GM23338 (cell line): ENCODE measurements around the gene SPEM2. TPM values are rescaled to one million over a fixed set of nuclear protein-coding genes. Genes with fewer than 3 reads are reported as not detected.
"Not testable (repeated sequence)": the region's sequence is repeated elsewhere in the genome, so short reads cannot be mapped to it uniquely, and the experiment has no call there.

Source experiments
- ATAC-seq: fragments of 200-7000 bp; cut with Tn5 transposase; 3 replicates; pipeline ENCODE4 v1.9.1; 2020
- DNase-seq: peaks from one replicate; pipeline ENCODE4 v3.0.0-alpha.2; 2015; ENCODE audit warnings: low spot score
- H2AFZ ChIP-seq: fragments of 200-600 bp; sonication (generic); 2 replicates; pipeline ENCODE4 v1.8.0; 2016; ENCODE audit warnings: antibody characterized with exemption, mild to moderate bottlenecking, moderate library complexity
- H3F3A ChIP-seq: fragments of 200-600 bp; sonication (generic); replicated peaks from 2 replicates; pipeline ENCODE4 v1.8.0; 2017; ENCODE audit warnings: antibody characterized with exemption, mixed run types, low read depth
- H3K27ac ChIP-seq: fragments of 200-600 bp; sonication (generic); 2 replicates; pipeline ENCODE4 v1.6.1; 2016; ENCODE audit warnings: low read depth
- H3K27me3 ChIP-seq: fragments of 200-600 bp; sonication (generic); 2 replicates; pipeline ENCODE4 v1.8.0; 2016; ENCODE audit warnings: mild to moderate bottlenecking, mixed run types, moderate library complexity; ENCODE audit not compliant: insufficient read depth
- H3K36me3 ChIP-seq: fragments of 200-600 bp; sonication (generic); 2 replicates; pipeline ENCODE4 v1.8.0; 2016; ENCODE audit warnings: mild to moderate bottlenecking; ENCODE audit not compliant: insufficient read depth
- H3K4me1 ChIP-seq: fragments of 200-600 bp; sonication (generic); 2 replicates; pipeline ENCODE4 v1.8.0; 2016; ENCODE audit warnings: mild to moderate bottlenecking, moderate library complexity; ENCODE audit not compliant: insufficient read depth
- H3K4me2 ChIP-seq: fragments of 200-600 bp; sonication (generic); 2 replicates; pipeline ENCODE4 v1.7.1; 2017; ENCODE audit warnings: mixed run types
- H3K4me3 ChIP-seq: fragments of 200-600 bp; sonication (generic); 2 replicates; pipeline ENCODE4 v1.6.1; 2016; ENCODE audit warnings: mixed run types
- H3K79me2 ChIP-seq: fragments of 200-600 bp; sonication (generic); replicated peaks from 2 replicates; pipeline ENCODE4 v1.8.0; 2017; ENCODE audit warnings: mild to moderate bottlenecking; ENCODE audit not compliant: insufficient read depth
- H3K9me2 ChIP-seq: fragments of 200-600 bp; sonication (generic); 2 replicates; pipeline ENCODE4 v1.8.0; 2017; ENCODE audit not compliant: insufficient read depth
- H4K20me1 ChIP-seq: fragments of 200-600 bp; sonication (generic); replicated peaks from 2 replicates; pipeline ENCODE4 v1.8.0; 2017; ENCODE audit warnings: mild to moderate bottlenecking; ENCODE audit not compliant: insufficient read depth
- H3K27ac Mint-ChIP-seq: 2 replicates; pipeline ENCODE4 v1.8.0; 2020; ENCODE audit warnings: inconsistent platforms, mild to moderate bottlenecking, moderate library complexity, mixed read lengths
- H3K27me3 Mint-ChIP-seq: 3 replicates; pipeline ENCODE4 v1.8.0; 2022; ENCODE audit warnings: low read depth, mild to moderate bottlenecking, moderate library complexity, mixed read lengths, inconsistent platforms; ENCODE audit not compliant: insufficient read depth, poor library complexity
- H3K36me3 Mint-ChIP-seq: 3 replicates; pipeline ENCODE4 v1.8.0; 2021; ENCODE audit warnings: low read depth, mild to moderate bottlenecking, inconsistent platforms, moderate library complexity, mixed read lengths
- H3K4me1 Mint-ChIP-seq: 3 replicates; pipeline ENCODE4 v1.8.0; 2020; ENCODE audit warnings: mild to moderate bottlenecking, inconsistent platforms, mixed read lengths
- H3K4me3 Mint-ChIP-seq: 3 replicates; pipeline ENCODE4 v1.8.0; 2021; ENCODE audit warnings: moderate library complexity, mild to moderate bottlenecking, inconsistent platforms, mixed read lengths
- H3K9me3 Mint-ChIP-seq: 3 replicates; pipeline ENCODE4 v1.8.0; 2020; ENCODE audit warnings: moderate library complexity, mild to moderate bottlenecking, inconsistent platforms, mixed read lengths
- CREB1 ChIP-seq: fragments of 250-450 bp; sonication (Bioruptor Pico); IDR thresholded peaks from 2 replicates; pipeline ENCODE4 v1.5.0; 2020; ENCODE audit warnings: low read depth, mild to moderate bottlenecking, moderate library complexity
- CTCF ChIP-seq, 2 experiments: fragments of 200-600 bp in 1 of 2; sonication (generic) in 1 of 2; conservative IDR thresholded peaks; 2 replicates each; pipeline versions ENCODE4 v1.5.1 to v1.6.1; 2016 to 2017; ENCODE audit warnings: antibody characterized with exemption in 2 of 2, low read depth in 2 of 2, mild to moderate bottlenecking in 2 of 2, moderate library complexity in 1 of 2
- EZH2 ChIP-seq: fragments of 200-600 bp; sonication (generic); IDR thresholded peaks from one replicate; pipeline ENCODE4 v1.8.0; 2017; ENCODE audit warnings: antibody characterized with exemption, mild to moderate bottlenecking, low read depth; ENCODE audit not compliant: unreplicated experiment
- JUNB ChIP-seq: IDR thresholded peaks from one replicate; pipeline ENCODE4 v1.6.1; 2016; ENCODE audit warnings: antibody characterized with exemption; ENCODE audit not compliant: unreplicated experiment
- NANOG ChIP-seq: IDR thresholded peaks from 2 replicates; pipeline ENCODE4 v1.6.1; 2016; ENCODE audit warnings: antibody characterized with exemption, borderline replicate concordance
- POLR2AphosphoS5 ChIP-seq: IDR thresholded peaks from 2 replicates; pipeline ENCODE4 v1.6.1; 2016; ENCODE audit warnings: antibody characterized with exemption, low read depth
- STAT1 ChIP-seq: IDR thresholded peaks from one replicate; pipeline ENCODE4 v1.6.1; 2016; ENCODE audit warnings: antibody characterized with exemption; ENCODE audit not compliant: unreplicated experiment
- polyA plus RNA-seq: library from polyadenylated mRNA; unstranded; fragments of >200 nt; fragmentation: Nextera tagmentation; extraction: Ambion mirVana; gene quantifications from 2 replicates; pipeline ENCODE4 v1.2.1, GENCODE V29; 2016
- total RNA-seq: library from RNA; depleted of rRNA; stranded (reverse); fragments of >200 nt; shearing (Covaris generic); gene quantifications from 2 replicates; pipeline ENCODE4 v1.2.3, GENCODE V29; 2014
- TF ChIP-seq, protein P1 (sequence below): IDR thresholded peaks from 2 replicates; pipeline ENCODE4 v1.6.1; 2016; ENCODE audit warnings: antibody characterized with exemption

SPEM2 gene
- total and polyA plus RNA-seq, 2 experiments from 2014 or later = not detected

DNA sequence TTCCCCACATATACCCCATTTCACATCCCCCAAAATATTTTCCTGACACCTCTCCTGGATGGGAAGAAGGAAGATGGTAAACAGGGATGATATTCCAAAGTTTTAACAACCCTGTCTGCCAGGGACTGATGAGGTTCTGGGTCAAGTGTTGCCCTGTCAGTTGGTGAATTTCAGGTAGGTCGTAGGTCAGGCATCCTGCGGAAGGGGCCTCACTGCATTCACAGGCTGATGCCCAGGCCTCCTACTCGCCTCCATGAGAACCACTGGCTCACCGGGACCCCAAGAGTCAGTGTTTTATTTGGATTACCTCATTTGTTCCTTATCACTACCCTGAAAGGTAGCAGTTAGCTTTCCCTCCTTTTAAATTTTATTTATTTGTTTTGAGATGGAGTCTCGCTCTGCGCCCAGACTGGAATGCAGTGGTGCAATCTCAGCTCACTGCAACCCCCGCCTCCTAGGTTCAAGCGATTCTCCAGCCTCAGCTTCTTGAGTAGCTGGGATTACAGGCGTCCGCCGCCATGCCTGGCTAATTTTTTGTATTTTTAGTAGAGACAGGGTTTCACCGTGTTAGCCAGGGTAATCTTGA, 43.5 kb downstream of the SPEM2 start:
- H3K4me1 Mint-ChIP-seq = peaks cover 8% of the 10 kb centered on the region; the same call in 2 of the 3 replicates
- H3K27me3 Mint-ChIP-seq = peaks cover 6% of the 10 kb centered on the region
- Histone ChIP-seq H3K9me2 (no peaks in the 10 kb centered on the region), H4K20me1 (no peaks in the 10 kb centered on the region), H3K27me3 (no peaks in the 10 kb centered on the region), H3K79me2 (peaks cover 14% of the 10 kb centered on the region; the same call in 1 of the 2 replicates), H3F3A (no peaks in the 10 kb centered on the region), H3K4me3 (no peak overlapping the region), H2AFZ (no peak overlapping the region), H3K4me2 (no peak overlapping the region), H3K4me1 (peaks cover 4% of the 10 kb centered on the region; the same call in 1 of the 2 replicates), H3K36me3 (no peaks in the 10 kb centered on the region), H3K27ac (no peak overlapping the region)
- peaks cover 6% of the 10 kb centered on the region for H3K36me3 Mint-ChIP-seq
- TF ChIP-seq STAT1 = no peak
- DNase-seq (no peak), ATAC-seq (no peak)
- no peaks in the 10 kb centered on the region for H3K9me3 Mint-ChIP-seq
- H3K27ac Mint-ChIP-seq = no peak overlapping the region
- H3K4me3 Mint-ChIP-seq = no peak overlapping the region

DNA sequence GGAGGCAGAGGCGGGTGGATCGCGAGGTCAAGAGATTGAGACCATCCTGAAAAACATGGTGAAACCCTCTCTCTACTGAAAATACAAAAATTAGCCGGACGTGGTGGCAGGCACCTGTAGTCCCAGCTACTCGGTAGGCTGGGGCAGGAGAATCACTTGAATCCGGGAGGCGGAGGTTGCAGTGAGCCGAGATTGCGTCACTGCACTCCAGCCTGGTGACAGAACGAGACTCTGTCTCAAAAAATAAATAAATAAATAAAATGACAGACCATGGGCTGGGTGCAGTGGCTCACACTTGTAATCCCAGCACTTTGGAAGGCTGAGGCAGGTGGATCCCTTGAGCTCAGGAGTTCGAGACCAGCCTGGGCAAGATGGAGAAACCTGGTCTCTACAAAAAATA, 44.4 kb downstream of the SPEM2 start:
- H3K27ac Mint-ChIP-seq, ATAC-seq, H3F3A ChIP-seq, H3K9me3 Mint-ChIP-seq, H4K20me1 ChIP-seq, H3K4me3 ChIP-seq, H3K27ac ChIP-seq, H3K36me3 Mint-ChIP-seq, H3K4me2 ChIP-seq, H3K27me3 Mint-ChIP-seq, H3K27me3 ChIP-seq, H3K4me1 Mint-ChIP-seq, H3K4me1 ChIP-seq, H3K36me3 ChIP-seq, H3K9me2 ChIP-seq, H3K4me3 Mint-ChIP-seq, DNase-seq, H2AFZ ChIP-seq: not testable (repeated sequence)
- peaks cover 19% of the 10 kb centered on the region; the same call in 1 of the 2 replicates for H3K79me2 ChIP-seq

DNA sequence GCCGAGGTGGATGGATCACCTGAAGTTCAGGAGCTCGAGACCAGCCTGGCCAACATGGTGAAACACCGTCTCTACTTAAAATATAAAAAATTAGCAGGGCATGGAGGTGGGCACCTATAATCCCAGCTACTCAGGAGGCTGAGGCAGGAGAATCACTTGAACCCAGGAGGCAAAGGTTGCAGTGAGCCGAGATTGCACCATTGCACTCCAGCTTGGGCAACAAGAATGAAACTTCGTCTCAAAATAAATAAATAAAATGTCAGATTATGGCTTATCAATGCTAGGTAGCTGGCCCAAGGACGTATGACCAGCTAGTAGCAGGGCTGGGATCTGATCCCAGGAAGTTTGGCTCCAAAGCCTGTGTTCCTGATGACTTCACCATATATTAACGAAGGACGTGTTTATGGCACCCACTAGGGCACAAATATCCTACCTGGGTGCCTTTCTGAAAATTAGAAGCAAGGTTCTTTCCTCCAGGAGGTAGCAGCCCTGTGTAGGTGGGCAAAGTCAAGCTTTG, 45.1 kb downstream of the SPEM2 start:
- H3K27ac ChIP-seq, H3K27me3 ChIP-seq, DNase-seq, H3K4me3 ChIP-seq, ATAC-seq, H3K9me3 Mint-ChIP-seq, H3K36me3 ChIP-seq, H3F3A ChIP-seq, H2AFZ ChIP-seq, H3K4me1 ChIP-seq, H3K4me3 Mint-ChIP-seq, H3K4me1 Mint-ChIP-seq, H4K20me1 ChIP-seq, H3K27me3 Mint-ChIP-seq, H3K36me3 Mint-ChIP-seq, H3K27ac Mint-ChIP-seq, H3K9me2 ChIP-seq, H3K4me2 ChIP-seq: not testable (repeated sequence)
- H3K79me2 ChIP-seq = peaks cover 25% of the 10 kb centered on the region

DNA sequence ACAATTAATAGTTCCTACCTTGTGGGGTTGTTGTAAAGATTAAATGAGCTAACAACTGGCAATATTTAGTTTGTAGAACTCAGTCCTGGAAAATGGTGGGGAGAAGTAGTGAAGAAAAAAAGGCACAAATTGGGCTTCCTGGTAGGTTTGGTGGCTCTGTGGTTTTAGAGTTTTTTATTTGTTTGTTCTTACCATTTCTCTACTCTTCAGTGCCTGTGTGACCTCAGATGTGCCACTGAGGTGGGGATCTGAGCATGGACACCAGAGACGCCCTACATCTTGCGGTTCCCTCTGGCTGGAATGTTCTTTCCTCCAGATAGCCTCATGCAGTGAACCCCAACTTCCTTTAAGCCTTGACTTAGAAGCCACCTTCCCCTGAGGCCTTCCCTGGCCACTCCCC, 46.3 kb downstream of the SPEM2 start:
- Histone ChIP-seq H3K27me3 (no peaks in the 10 kb centered on the region), H3K79me2 (peaks cover 37% of the 10 kb centered on the region), H3K27ac (no peak overlapping the region), H3K4me3 (no peak overlapping the region), H2AFZ (no peak overlapping the region), H4K20me1 (peaks cover 8% of the 10 kb centered on the region; the same call in 1 of the 2 replicates), H3K9me2 (no peaks in the 10 kb centered on the region), H3K36me3 (no peaks in the 10 kb centered on the region), H3F3A (no peaks in the 10 kb centered on the region), H3K4me1 (peaks cover 4% of the 10 kb centered on the region; the same call in 1 of the 2 replicates), H3K4me2 (no peak overlapping the region)
- Mint-ChIP-seq H3K27me3 (peaks cover 3% of the 10 kb centered on the region), H3K9me3 (no peaks in the 10 kb centered on the region), H3K4me1 (peaks cover 13% of the 10 kb centered on the region), H3K27ac (no peak overlapping the region), H3K36me3 (no peaks in the 10 kb centered on the region; the same call in 2 of the 3 replicates), H3K4me3 (no peak overlapping the region)
- DNase-seq (no peak), ATAC-seq (no peak)
- TF ChIP-seq CTCF (conservative IDR thresholded peaks at IDR 0.05; ENCODE audit: low read depth in 2 of 2) (no peak), NANOG (no peak), CREB1 (CRISPR knock-in tag) (no peak), EZH2 (no peak), JUNB (no peak), POLR2AphosphoS5 (no peak)
- TF ChIP-seq, protein P1, sequence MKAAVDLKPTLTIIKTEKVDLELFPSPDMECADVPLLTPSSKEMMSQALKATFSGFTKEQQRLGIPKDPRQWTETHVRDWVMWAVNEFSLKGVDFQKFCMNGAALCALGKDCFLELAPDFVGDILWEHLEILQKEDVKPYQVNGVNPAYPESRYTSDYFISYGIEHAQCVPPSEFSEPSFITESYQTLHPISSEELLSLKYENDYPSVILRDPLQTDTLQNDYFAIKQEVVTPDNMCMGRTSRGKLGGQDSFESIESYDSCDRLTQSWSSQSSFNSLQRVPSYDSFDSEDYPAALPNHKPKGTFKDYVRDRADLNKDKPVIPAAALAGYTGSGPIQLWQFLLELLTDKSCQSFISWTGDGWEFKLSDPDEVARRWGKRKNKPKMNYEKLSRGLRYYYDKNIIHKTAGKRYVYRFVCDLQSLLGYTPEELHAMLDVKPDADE = no peak
